H1 (cell line): ENCODE data around the gene ANKRD26. TPM values are rescaled to one million over a fixed set of nuclear protein-coding genes. Genes with fewer than 3 reads are reported as not detected.

ENCODE experiments used
- BRCA1 ChIP-seq: IDR thresholded peaks from 2 replicates; pipeline ENCODE4 v1.6.1; 2012; ENCODE audit warnings: low read depth, low read length, improper control_type of control experiment
- CBX5 ChIP-seq: fragments of 300-800, 300-1000 bp; sonication (generic); IDR thresholded peaks from 2 replicates; pipeline ENCODE4 v1.7.1; 2016; ENCODE audit warnings: antibody characterized with exemption, low read length, low read depth
- CEBPB ChIP-seq: IDR thresholded peaks from 2 replicates; pipeline ENCODE4 v1.6.1; 2012; ENCODE audit warnings: low read depth, low read length
- CHD1 ChIP-seq: IDR thresholded peaks from 2 replicates; pipeline ENCODE4 v1.6.1; 2012; ENCODE audit warnings: low read depth, low read length, improper control_type of control experiment
- CREB1 ChIP-seq: IDR thresholded peaks from 2 replicates; pipeline ENCODE4 v1.6.1; 2012; ENCODE audit warnings: inconsistent platforms
- EZH2 ChIP-seq: fragments of 200-600 bp; sonication (generic); IDR thresholded peaks from 2 replicates; pipeline ENCODE4 v1.7.1; 2012; ENCODE audit warnings: low read depth, mild to moderate bottlenecking, moderate library complexity, low read length, inconsistent platforms; ENCODE audit not compliant: severe bottlenecking
- JUN ChIP-seq: IDR thresholded peaks from 2 replicates; pipeline ENCODE4 v1.6.1; 2011; ENCODE audit warnings: low read depth, mild to moderate bottlenecking, improper control_type of control experiment, low read length
- KDM1A ChIP-seq: fragments of 200-600, 300-600 bp; sonication (generic); IDR thresholded peaks from 2 replicates; pipeline ENCODE4 v1.7.1; 2016; ENCODE audit warnings: mild to moderate bottlenecking, low read length, borderline replicate concordance
- KDM5A ChIP-seq: fragments of 200-600 bp; IDR thresholded peaks from 2 replicates; pipeline ENCODE4 v1.7.1; 2012; ENCODE audit warnings: mild to moderate bottlenecking, low read length, inconsistent platforms, mixed read lengths
- MAFK ChIP-seq: IDR thresholded peaks from 2 replicates; pipeline ENCODE4 v1.6.1; 2012; ENCODE audit warnings: low read depth, mild to moderate bottlenecking, improper control_type of control experiment, low read length
- NRF1 ChIP-seq: IDR thresholded peaks from 2 replicates; pipeline ENCODE4 v1.6.1; 2011; ENCODE audit warnings: mild to moderate bottlenecking, low read depth, low read length, improper control_type of control experiment
- POLR2AphosphoS5 ChIP-seq: IDR thresholded peaks from 2 replicates; pipeline ENCODE4 v1.6.1; 2011; ENCODE audit warnings: low read depth, low read length
- RNF2 ChIP-seq: fragments of 200-900, 300-1000 bp; sonication (generic); IDR thresholded peaks from 2 replicates; pipeline ENCODE4 v1.7.1; 2016; ENCODE audit warnings: borderline replicate concordance, low read depth, mild to moderate bottlenecking, antibody characterized with exemption, low read length; ENCODE audit not compliant: poor library complexity, severe bottlenecking; ENCODE audit errors: missing control alignments
- RXRA ChIP-seq: IDR thresholded peaks from 2 replicates; pipeline ENCODE4 v1.6.1; 2011; ENCODE audit warnings: low read depth, mild to moderate bottlenecking, low read length, moderate library complexity; ENCODE audit not compliant: insufficient read depth
- SIRT6 ChIP-seq: IDR thresholded peaks from one replicate; pipeline ENCODE4 v1.7.1; 2012; ENCODE audit warnings: low read length, inconsistent platforms
- SP2 ChIP-seq: IDR thresholded peaks from 2 replicates; pipeline ENCODE4 v1.6.1; 2012; ENCODE audit warnings: mild to moderate bottlenecking, low read length, inconsistent platforms
- SP4 ChIP-seq: IDR thresholded peaks from 2 replicates; pipeline ENCODE4 v1.6.1; 2012; ENCODE audit warnings: low read length, inconsistent platforms
- TBP ChIP-seq: IDR thresholded peaks from 2 replicates; pipeline ENCODE4 v1.6.1; 2011; ENCODE audit warnings: low read depth, low read length, improper control_type of control experiment
- TEAD4 ChIP-seq: IDR thresholded peaks from 2 replicates; pipeline ENCODE4 v1.6.1; 2012; ENCODE audit warnings: low read depth, low read length, inconsistent platforms, mixed read lengths
- polyA plus RNA-seq, 7 experiments: library from polyadenylated mRNA; depleted of rRNA in 3 of 7; stranded (reverse) in 5 of 7; unstranded in 2 of 7; fragments of >200 nt in 5 of 7; fragments of 200-250 nt in 2 of 7; gene quantifications; 1 replicate in 5 of 7; 2 replicates in 1 of 7; 4 replicates in 1 of 7; pipeline versions ENCODE4 v1.2.1 to v1.2.3, GENCODE V29; 2011 to 2013; ENCODE audit warnings: missing spikeins in 2 of 7, mixed read lengths in 2 of 7
- total RNA-seq: library from RNA; stranded (reverse); fragmentation: NEBNext Ultra II Directional; extraction: Animal tissue kit (Norgen Biotek cat#: 25700); gene quantifications from 2 replicates; pipeline ENCODE4 v1.2.1, GENCODE V29; 2021
- TF ChIP-seq, protein P1 (sequence below): IDR thresholded peaks from 2 replicates; pipeline ENCODE4 v1.6.1; 2012; ENCODE audit warnings: inconsistent platforms
- TF ChIP-seq, protein P2 (sequence below): IDR thresholded peaks from 2 replicates; pipeline ENCODE4 v1.6.1; 2012; ENCODE audit warnings: low read length, inconsistent platforms
- TF ChIP-seq, protein P3 (sequence below): IDR thresholded peaks from 2 replicates; pipeline ENCODE4 v1.6.1; 2012; ENCODE audit warnings: inconsistent platforms

The ANKRD26 gene
- total and polyA plus RNA-seq, 2 of the 8 experiments (the other 6 are each of a cell fraction or from before 2014, with no cell fraction given), result 1.3 to 8.8 TPM

DNA sequence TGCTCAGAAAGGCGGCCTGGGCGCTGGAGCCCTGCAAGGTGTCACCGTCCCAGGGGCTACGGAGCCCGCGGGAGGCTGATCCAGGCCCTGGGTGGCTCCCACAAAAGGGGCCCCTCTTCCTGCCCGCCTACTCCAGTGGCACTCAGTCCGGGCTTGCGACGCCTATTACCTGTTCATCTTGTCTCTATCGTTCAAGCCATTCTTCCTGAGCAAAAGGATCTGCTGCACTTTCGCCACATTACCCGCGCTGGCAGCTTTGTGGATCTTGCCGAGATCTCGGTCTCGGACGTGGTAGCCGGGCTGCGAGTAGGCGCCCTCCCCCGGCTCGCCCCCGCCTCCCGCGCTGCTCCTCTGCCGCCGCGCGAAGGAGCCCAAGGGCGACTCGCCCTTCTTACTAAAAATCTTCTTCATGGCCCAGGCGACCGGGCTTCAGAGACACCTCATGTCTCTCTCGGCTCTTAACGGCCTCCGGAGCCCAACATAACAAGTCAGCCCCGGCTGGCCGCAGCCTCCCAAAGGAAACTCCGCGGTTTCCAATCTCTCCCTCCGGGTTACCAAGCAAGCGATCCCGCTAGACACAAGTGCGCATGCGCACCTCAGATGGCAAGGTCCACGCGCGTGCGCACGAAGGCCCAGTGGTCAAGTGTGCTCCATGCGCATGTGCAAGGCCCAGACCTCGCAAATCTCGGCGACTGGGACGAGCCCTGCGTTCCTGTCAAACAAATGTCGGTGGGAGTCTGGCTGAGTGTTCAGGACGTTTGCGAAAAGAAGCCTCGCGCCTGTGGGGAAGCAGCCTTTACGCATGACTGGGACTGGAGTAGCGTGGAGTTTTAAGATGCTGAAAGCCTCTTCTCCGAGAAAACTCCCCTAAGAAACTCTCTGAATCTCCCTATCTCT lies at the start of gene ANKRD26 (continued):
- TF ChIP-seq EZH2, result no peak
- no peak for TF ChIP-seq CBX5
- no peak for TF ChIP-seq CHD1
- TF ChIP-seq NRF1, result peak; percentile 100
- TF ChIP-seq SP2, result no peak
- TF ChIP-seq KDM1A, result 0 out of 2 replicates have a peak, but pooled peaks have one; percentile 17
- no peak for TF ChIP-seq MAFK
- no peak for TF ChIP-seq BRCA1
- TF ChIP-seq KDM5A, result no peak
- no peak; the same call in 1 of the 2 replicates for TF ChIP-seq JUN
- no peak for TF ChIP-seq SIRT6
- TF ChIP-seq, protein P1, sequence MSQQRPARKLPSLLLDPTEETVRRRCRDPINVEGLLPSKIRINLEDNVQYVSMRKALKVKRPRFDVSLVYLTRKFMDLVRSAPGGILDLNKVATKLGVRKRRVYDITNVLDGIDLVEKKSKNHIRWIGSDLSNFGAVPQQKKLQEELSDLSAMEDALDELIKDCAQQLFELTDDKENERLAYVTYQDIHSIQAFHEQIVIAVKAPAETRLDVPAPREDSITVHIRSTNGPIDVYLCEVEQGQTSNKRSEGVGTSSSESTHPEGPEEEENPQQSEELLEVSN, result peak; percentile 73
- TF ChIP-seq, protein P2, sequence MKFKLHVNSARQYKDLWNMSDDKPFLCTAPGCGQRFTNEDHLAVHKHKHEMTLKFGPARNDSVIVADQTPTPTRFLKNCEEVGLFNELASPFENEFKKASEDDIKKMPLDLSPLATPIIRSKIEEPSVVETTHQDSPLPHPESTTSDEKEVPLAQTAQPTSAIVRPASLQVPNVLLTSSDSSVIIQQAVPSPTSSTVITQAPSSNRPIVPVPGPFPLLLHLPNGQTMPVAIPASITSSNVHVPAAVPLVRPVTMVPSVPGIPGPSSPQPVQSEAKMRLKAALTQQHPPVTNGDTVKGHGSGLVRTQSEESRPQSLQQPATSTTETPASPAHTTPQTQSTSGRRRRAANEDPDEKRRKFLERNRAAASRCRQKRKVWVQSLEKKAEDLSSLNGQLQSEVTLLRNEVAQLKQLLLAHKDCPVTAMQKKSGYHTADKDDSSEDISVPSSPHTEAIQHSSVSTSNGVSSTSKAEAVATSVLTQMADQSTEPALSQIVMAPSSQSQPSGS, result no peak
- no peak for TF ChIP-seq CEBPB
- TF ChIP-seq RXRA, result no peak
- no peak for TF ChIP-seq TEAD4
- TF ChIP-seq, protein P3, sequence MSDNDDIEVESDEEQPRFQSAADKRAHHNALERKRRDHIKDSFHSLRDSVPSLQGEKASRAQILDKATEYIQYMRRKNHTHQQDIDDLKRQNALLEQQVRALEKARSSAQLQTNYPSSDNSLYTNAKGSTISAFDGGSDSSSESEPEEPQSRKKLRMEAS, result peak; percentile 85
- TF ChIP-seq CREB1, result no peak
- TF ChIP-seq POLR2AphosphoS5, result peak; percentile 43; the same call in 1 of the 2 replicates
- TF ChIP-seq SP4, result peak; percentile 97
- TF ChIP-seq RNF2, result no peak
- TF ChIP-seq TBP, result peak; percentile 62
